ENCODE measurements around the gene CFAP298.

Gene CFAP298

DNA sequence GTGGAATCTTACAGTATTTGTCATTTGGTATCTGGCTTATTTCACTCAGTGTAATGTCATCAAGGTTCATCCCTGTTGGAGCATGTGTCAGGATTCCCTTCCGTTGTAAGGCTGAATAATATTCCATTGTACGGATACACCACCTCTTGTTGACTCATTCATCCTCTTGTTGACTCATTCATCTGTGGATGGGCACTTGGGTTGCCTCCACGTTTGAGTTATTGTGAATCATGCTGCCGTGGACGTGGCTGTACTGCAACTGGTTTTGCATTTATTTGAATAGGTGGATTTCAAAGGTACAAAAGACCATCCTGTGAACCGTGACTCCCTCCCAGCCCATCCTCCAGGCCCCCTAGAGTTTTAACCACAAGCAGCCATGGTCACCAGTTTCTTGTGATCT is 15.0 kb downstream of the CFAP298 start:
- no peak for DNase-seq

DNA sequence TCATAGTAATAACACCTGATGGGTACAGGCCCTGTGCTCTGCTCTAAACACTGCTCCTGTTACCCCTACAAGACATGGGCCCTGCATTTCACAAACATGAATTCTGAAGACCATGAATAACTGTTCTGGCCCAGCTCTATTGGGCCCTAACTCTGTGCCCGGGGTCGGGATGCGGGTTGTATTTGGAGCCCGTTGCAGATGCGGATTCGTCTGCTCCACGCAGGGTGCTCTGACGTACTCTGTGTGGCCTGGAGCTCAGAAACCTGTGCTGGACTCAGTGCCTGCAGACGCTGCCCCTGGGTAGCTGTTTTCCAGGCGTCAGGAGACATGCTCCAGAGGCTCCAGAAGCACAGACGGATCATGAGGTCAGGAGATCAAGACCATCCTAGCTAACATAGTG is 16.7 kb downstream of the CFAP298 start:
- no peak for DNase-seq

DNA sequence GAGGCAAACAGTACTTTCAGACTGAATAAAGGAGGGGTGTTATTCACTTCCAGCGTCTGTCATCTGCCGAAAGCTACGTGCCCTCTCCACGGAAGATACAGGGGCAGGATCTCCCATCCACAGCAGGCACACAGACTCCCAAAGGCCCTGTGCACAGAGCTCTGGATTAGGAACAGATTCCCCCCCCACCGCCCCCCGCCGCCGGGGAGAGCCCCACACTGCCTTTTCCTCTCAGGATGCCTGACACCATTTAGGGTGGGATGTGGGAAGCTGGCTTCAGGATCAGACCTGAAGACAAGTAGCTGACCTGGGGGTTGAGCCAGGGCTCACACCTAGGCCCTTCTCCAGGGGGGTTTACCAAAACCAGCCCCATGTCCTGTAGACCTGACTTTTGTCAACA is 18.5 kb downstream of the CFAP298 start:
- DNase-seq: no peak

DNA sequence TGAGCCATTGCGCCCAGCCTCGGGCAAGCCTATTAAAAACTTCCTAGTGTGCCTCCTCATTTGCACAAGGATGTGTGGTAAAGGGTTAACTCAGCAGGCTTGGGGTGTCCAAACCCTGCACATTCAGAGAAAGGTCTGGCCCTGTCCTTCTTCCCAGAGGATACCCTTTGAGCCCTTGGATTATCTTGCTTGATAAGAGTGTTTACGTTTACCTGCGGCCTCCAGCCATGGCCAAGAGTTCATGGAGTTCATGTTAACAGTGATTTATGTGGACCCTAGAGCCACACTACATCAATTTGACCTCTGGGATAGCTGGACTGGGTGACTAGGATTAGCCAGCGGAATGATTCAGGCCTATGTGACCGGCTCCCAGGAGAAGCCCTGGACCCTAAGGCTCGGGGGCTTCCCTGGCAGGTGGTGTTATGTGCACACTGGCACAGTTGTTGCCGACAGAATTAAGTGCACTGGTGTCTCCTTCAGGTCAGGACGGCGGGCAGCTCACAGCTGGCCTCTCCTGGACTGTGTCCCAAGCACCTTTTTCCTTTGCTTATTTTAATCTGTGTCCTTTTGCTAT is 19.2 kb downstream of the CFAP298 start:
- DNase-seq: no peak

DNA sequence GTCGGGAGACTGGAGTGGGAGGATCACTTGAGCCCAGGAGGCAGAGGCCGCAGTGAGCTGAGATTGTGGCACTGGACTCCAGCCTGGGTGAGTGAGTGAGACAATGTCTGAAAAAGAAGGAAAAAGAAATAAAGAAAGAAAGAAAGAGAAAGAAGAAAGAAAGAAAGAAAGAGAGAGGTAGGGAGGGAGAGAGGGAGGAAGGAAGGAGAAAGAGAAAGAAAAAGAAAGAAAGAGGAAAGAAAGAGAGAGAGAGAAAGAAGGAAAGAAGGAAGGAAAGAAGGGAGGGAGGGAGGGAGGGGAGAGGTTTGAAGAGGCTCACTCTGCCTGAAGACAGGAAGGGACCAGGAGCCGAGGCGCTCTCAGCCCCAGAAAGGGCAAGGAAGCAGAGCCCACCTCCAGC is 22.0 kb downstream of the CFAP298 start:
- DNase-seq: no peak

DNA sequence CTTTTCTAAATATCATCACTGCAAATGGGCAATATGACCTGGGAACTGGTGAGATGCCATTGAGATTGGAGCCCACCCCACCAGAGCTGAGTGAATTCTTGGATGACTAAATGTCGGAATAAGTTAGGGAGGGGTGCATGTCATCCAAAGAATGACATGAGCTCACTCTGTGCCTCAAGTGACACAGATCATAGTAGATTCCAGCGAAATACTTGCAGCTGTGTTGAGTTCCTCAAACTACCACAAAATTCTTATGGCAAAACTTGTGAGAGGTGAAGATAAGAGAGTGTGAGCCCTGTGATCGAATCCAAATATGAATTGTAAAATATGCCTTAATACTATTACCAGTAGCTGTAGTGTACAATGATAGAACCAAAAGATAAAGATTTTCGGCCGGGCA is 24.5 kb downstream of the CFAP298 start:
- no peak for DNase-seq

DNA sequence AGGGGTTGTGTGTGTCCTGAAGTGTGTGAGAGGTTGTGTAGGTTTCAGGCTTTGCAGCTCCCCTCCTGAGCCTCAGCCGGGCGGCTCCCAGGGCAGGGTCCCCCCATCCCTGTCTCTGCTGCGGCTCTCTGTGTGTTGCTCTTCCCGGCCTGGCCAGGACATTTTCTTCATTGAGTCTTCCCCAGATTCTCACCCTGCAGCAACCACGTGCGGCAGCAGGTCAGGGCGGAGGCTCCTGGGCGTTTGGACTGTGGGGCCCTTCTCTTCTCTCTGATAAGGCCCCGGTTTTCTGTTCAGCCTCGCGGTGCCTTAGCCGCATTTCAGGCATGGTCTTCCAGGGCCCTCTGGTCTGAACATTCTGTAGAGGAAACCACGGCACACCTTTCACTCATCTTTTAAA is 25.1 kb downstream of the CFAP298 start:
- DNase-seq: no peak

DNA sequence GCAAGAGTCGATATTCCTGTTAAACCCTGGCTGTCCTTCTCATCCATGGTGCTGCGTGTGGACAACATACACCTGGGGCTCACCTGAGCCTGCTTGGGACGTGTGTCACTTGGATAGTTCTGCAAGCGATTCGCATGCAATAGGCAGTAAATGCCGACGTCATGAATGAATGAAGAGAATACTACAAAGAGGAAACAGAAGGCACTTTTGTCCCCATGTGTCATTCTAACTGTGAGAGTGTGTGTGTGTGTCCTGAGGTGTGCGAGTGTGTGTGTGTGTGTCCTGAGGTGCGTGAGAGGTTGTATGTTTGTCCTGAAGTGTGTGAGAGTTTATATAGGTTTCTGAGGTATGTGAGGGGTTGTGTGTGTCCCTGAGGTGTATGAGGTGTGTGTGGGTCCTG is 26.2 kb downstream of the CFAP298 start:
- no peak for DNase-seq

DNA sequence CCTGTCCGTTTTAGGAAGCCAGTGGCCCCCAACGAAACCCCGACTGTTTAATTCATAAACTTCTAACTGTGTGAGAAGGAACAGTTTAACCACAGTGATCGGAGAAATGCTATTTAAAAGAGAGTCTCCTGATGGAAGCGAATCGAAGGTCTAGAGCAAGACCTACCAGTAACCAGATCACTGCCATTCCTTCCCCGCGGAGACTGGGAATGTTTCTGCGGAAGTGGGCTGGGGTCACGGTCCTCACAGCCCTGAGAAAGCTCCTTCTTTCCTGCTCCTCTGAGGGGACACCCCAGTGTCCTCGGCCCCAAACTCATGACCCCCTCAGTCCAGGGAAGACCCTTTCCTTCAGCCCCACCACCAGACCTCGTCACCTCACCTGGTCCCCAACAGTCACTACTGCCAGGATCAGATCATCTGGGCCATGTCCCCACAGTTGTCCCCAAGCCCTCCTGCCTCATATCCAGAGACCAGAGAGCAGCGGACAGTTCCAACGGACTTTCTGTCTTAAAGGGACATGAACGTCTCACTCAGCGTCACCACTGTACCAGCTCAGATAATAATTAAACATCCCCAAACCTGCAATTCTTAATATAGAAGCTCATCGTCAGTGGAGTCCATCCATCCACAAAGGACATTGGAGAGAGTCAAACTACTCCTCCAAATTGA is 27.0 kb downstream of the CFAP298 start, which contains the start of gene TCP10L:
TCP10L (minus strand) TSS at position 482 of the 669 bp plus-strand sequence. CDS start 1,219 bp downstream, outside the sequence.
- DNase-seq: no peak

DNA sequence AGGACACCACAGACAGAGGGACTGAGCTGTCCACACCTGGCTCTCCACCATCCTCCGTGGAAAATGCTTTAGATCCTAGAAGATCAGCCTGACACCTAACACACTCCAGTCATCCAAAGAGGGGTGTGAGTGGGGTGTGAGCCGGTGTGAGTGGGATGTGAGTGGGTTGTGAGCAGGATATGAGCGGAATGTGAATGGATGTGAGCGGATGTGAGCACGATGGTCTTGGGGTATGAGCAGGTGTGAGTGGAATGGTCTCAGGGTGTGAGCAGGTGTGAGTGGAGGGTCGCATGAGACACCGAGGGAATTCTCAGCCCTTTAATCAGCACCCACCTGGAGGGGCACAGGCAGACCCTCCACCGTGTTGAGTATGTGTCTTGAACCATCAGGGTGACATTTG is 27.7 kb downstream of the CFAP298 start:
- no peak for DNase-seq

DNA sequence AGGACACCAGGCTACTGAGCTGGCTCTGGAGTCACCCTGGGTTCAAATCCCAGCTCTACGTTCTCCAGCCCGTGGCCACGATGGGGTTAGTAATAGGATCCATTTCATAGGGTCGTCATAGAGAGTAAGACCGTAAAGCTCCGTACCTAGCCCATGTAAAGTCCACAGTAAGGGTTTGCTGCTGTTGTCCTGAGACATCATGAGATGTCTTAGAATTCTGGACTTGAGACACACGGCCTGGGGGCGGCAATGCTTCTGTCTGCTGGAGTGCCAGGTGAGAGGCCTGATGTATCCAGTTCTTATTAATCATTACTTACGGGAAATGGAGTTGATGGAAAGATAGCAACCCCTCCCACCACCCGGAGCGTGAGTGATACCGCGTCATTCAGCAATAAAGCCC is 30.4 kb downstream of the CFAP298 start:
- no peak for DNase-seq

DNA sequence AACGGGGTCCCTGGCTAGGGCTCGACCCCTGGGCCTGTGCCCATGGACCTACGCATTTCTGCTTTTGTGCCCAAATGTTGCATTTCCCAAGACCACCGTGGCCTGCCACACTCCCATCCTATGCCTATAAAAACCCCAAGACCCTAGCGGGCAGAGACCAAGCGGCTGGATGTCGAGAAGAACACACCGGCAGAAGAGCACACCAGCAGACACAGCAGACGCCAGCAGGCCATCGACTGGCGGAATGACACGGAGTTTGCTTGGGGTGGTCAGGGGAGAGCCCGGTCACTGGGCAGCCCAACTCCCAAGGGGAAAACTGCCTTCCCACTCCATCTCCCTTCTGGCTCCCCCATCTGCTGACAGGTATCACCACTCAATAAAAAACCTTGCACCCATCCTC is 31.2 kb downstream of the CFAP298 start:
- DNase-seq: no peak

DNA sequence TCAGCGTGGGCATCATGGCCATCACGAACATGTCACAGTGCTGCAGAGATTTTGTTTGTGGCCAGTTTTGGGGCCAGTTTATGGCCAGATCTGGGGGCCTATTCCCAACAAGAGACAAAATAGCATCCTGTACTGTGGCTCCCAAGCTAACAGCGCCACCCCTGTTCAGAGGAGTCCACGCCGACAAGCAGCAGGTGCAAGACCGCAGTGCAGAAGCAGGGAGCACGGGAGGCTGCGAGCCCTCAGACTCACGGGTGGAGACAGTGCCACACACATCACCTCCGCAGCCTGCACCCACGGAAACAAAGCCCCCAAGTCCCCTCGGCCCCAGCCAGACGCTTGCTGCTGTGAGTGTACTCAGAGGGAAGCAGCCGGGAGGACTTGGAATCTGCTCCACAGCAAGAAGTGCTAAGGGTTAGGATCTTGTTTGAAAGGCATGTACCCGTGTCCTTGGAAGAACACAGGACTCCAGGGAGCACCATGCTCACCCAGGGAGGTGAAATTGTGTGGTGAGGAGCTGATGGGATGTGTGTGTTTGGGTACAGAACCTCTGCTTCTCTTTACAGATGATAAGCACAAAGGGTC is 34.0 kb downstream of the CFAP298 start:
- no peak for DNase-seq

DNA sequence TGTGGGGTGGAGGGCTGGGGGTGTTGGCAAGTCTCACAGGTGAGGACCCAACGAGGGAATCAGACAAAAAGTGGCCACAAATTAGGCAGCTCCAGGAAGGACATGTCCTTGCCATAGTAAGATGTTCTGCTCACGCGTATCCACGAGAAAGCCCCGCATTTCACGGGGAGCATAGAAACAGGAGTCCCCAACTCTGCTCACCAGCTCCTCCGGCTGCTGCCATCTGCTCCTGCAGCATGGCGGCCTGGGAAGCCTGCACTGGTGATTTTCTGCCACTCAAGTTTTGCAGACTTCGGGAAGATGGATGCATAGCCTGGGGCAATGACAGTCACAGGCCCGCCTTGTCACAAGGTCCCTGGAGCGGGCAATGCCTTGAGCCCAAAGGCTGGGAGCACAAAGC is 36.2 kb downstream of the CFAP298 start:
- DNase-seq: no peak

DNA sequence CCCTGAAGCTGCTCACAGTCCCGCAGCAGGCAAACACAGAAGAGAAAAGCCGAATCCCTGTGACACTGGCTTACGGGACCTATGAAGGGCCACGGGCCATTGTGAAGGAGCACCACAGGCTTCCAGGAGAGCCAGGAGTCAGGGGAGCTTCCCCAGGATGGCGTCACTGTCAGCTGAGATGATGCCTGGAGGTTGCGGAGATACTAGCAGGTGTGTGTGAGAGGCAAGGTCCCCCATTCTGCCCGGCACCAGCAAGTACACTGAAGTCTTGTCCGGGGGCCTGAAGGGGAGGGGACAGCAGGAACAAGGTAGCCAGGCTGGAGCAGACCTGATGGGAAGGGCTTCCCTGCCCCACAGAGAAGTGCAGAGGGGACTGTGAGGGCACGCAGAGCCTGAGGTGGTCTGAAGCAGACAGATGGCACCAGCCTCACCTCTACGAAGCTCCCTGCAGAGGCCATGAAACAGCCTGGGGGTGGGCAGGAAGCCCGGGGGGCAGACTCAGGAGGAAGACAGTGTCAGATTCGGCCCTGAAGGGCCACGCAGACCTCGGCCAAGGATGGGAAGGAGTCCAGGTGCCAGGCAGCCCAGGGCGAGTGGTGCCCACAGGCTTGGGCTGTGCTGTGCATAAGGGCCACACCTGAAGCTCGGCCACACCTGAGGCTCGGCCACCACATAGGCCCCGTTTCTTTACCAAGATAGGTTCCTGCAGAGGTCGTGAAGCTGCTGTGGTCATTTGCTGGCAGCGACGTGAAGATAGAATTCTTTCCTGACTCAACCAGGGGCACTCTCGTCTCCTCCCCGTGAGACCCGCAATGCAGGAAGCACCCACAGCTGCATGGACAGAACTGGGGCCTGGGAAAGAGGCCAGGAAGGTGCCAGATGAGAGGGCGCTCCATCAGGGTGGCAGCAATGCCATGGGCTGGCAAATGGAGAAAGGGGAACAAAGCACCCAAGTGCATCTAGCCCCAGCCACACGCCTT is 36.9 kb downstream of the CFAP298 start:
- DNase-seq: no peak

DNA sequence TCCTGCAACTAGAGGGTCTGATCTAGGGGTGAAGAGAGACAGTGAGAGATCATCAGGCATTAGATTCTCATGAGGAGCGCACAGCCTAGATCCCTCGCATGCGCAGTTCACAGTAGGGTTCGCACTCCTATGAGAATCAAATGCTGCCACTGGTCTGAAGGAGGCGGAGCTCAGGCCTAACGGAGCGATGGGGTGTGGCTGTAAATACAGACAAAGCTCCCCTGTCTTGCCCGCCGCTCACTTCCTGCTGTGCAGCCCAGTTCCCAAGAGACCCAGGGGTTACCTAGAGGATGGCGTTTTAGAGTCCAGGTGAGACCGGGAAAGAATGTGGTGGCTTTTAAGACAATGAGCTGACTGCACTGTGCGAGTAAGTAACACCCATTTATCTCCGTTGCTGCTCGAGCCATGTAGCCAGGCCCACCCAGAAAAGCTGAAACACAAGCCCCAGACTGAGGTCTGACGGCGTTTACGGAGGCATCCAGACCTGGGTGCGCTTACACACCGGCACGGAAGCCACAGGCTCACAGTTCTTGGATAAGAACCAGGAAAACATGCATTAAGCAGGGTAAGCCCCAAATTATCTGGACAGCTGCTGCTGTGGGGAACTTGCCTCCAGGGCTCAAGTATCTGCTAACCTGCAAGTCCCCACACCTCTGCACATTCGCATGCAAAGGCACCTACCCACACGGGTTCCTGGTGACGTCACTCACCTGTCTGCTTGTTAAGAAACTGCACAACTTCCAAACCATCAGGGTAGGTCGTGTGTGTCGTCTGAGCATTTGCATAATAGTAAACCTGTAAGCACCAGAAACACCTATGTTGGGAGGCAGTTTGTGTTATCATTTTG is 39.4 kb downstream of the CFAP298 start:
- DNase-seq: no peak

DNA sequence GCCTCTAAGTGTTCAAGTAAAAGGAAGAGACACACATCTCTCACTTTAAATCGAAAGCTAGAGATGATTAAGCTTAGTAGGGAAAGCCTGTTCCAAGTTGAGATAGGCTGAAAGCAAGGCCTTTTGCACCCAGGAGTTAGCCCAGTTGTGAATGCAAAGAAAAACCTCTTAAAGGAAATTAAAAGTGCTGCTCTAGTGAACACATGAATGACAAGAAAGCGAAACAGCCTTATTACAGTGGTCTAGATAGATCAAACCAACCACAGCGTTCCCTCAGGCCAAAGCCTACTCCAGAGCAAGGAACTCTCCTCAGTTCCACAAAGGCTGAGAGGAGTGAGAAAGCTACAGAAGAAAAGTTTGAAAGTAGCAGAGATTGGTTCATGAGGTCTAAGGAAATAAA is 41.7 kb downstream of the CFAP298 start:
- no peak for DNase-seq

DNA sequence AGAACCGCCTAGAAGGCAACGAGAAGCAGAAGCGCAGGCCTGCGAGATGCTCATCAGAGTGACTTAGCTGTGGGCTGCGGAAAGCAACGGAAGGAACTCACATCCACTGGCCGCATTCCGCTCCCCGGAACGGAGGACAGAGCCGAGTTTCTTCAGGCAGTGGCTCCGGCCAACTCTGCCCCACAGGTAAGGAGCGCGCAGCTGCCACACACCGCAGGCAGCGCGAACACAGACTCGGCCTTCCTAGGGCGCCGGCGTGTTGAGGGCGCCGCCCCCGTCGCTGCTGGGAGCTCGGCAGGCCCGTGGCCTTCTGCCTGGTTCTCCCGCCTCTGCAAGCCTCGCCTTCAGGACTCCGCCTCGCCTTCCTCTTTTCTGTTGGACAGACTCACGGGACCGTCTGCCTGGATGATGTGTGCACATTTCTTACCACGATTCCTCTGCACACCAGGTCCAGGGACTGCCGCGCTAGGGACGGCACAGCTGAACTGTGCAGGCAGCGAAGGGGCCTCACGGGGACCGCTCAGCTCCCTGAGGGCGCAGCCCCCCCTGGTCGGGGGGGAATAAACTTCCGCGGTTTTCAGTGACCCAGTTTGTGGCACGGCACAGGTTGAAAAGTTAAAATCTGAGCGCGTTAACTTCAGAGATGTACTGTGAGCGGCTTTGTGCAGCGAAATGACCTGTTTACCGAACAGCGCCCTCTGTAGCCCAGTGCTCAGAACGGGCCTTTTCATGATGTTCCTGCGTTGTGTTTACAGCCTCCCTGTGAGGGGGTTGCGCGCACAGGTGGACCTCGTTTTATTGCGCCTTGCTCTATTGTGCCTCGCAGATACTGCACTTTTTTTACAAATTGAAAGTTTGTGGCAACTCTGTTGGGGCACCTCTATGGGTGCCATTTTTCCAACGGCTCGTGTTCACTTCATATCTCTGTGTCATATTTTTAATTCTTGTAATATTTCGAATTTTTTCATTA is 42.6 kb downstream of the CFAP298 start:
- DNase-seq: peak; percentile 89

DNA sequence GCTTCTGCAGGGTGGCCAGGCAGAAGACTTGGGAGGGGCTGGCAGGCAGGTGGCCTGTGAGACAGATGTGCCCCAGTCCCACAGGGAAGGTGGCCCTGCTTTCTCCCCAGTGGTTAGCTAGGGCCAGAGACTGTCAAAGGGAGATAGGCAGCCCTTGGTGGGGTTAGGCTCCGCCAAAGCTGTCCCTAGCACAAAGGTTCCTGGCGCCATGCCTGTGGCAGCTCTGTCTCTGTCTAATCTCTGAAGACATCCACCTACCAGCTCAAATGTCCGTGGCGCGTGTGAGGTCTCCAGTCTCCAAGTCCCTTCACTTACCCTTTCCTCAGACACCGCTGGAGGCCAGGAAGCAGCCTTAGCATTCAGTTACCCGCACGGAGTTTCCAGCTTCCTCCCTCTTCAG is 44.6 kb downstream of the CFAP298 start:
- no peak for DNase-seq

DNA sequence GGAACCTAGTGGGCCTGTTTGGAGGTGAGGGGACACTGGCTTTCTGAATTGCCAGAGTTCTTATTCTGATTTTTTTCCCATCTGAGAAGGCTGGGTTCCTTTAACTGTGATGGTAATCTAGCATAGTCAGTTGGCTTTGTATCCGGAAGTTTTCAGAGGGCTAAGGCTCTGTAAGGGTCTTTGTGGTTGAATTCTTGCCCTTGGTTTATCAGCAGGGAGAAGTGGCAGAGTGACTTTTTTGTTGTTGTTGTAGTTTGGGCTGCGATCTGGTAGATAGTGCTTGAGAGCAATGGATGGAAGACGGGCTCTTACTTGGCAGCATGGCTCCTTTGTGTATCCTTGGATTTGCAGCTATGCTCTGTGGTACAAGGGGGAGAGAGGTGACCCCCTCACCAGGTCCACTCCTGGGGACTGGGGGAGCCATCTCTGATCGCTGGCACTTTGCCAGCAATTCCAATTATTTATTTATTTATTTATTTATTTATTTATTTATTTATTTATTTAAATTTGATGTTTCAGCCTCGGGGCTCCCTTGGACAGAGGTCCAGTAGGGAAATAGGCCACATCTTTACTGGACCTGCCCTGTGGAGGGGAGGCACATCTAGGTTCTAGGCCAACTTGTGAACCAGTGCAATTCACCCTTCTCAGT is 45.3 kb downstream of the CFAP298 start:
- no peak for DNase-seq

Measured in NCI-H1694 (cell line).